Adrenal gland (tissue), 12 donors: ENCODE results near the gene CELSR3. TPM values are rescaled to one million over a fixed set of nuclear protein-coding genes. Genes with fewer than 3 reads are reported as not detected.

Experiments used
- DNase-seq, 7 donors: peaks; one replicate each; pipeline ENCODE4 v3.0.0-alpha.2; 2019 to 2020
- H3K27ac ChIP-seq, 5 donors: fragments of 200-600 bp; sonication (generic) in 4 of 5; 1 replicate in 3 of 5; 2 replicates in 2 of 5; pipeline versions ENCODE4 v1.5.1 to v1.8.0; 2016 to 2020; ENCODE audit warnings: mild to moderate bottlenecking in 1 of 5
- H3K27me3 ChIP-seq: fragments of 200-600 bp; 2 replicates; pipeline ENCODE4 v1.8.0; 2021
- H3K36me3 ChIP-seq, 2 donors: fragments of 200-600 bp; replicated peaks in 1 of 2; 1 replicate in 1 of 2; 2 replicates in 1 of 2; pipeline versions ENCODE4 v1.5.1 to v1.8.0; 2018 to 2022
- H3K4me1 ChIP-seq, 2 donors: fragments of 200-600 bp; replicated peaks in 1 of 2; 1 replicate in 1 of 2; 2 replicates in 1 of 2; pipeline versions ENCODE4 v1.5.1 to v1.8.0; 2018 to 2021
- H3K4me3 ChIP-seq, 4 donors: fragments of 200-600 bp; sonication (generic) in 3 of 4; one replicate each; pipeline ENCODE4 v1.5.1; 2016 to 2018
- H3K9me3 ChIP-seq, 3 donors: fragments of 200-600 bp; sonication (generic) in 1 of 3; replicated peaks in 1 of 3; 1 replicate in 2 of 3; 2 replicates in 1 of 3; pipeline versions ENCODE4 v1.5.1 to v1.8.0; 2016 to 2021
- POLR2A ChIP-seq, 2 donors: fragments of 450-650 bp; IDR thresholded peaks; one replicate each; pipeline ENCODE4 v1.6.1; 2017; ENCODE audit warnings: antibody characterized with exemption in 2 of 2, mild to moderate bottlenecking in 2 of 2, moderate library complexity in 1 of 2
- WGBS, 4 donors: extraction: QIAGEN DNeasy Blood & Tissue Kit in 2 of 4; methylation state at CpG; one replicate each; pipeline versions ENCODE4 v1.1.5 to v1.1.7; 2013 to 2017; 5-methylcytosine and 5-hydroxymethylcytosine counted together
- intact Hi-C, 2 donors: fragments of 100-400 bp; cut with DNase I; formaldehyde crosslinking; loops; one replicate each; pipeline versions ENCODE4 v1.14.1 to v1.15.0; 2022 to 2023
- polyA plus RNA-seq, 3 donors: library from polyadenylated mRNA; stranded (reverse); fragments of 200-250 nt in 2 of 3; fragments of 350-450 nt in 1 of 3; fragmentation: Illumina TruSeq in 1 of 3; extraction: RNeasy Lipid Tissue Mini Kit (QIAGEN cat#74804) in 1 of 3; gene quantifications; one replicate each; pipeline ENCODE4 v1.2.3, GENCODE V29; 2013 to 2014
- total RNA-seq, 9 donors: library from RNA; depleted of rRNA in 4 of 9; stranded (reverse); fragments of >200 nt in 4 of 9; fragments of 120-200 nt in 1 of 9; fragmentation: NEBNext Ultra II Directional in 1 of 9; extraction: Animal tissue kit (Norgen Biotek cat#: 25700) in 1 of 9; gene quantifications; one replicate each; pipeline versions ENCODE4 v1.1.0 to v1.2.4, GENCODE V29; 2013 to 2023
- TF ChIP-seq, protein P1 (sequence below), 6 experiments: fragments of 450-650 bp in 4 of 6; fragments of 200-600 bp in 2 of 6; sonication (generic) in 1 of 6; IDR thresholded peaks; 1 replicate in 5 of 6; 2 replicates in 1 of 6; pipeline versions ENCODE4 v1.5.1 to v1.8.0; 2016 to 2021; ENCODE audit warnings: antibody characterized with exemption in 6 of 6, mild to moderate bottlenecking in 2 of 6, moderate library complexity in 1 of 6
- donor health status: healthy with polysubstance abuse.
- donor health status: Bipolar disorder and iron deficiency.
- donor health status: DM: yes; HTN: yes; CAD: no.
- donor health status: DM: no; HTN: no; CAD: no.
- donor health status: DM: no; HTN: no; CAD: no.
- donor health status: DM: yes; HTN: yes; CAD: no.

Gene CELSR3
- total and polyA plus RNA-seq, 12 donors = 0.78 to 23.5 (median 1.9) TPM

DNA sequence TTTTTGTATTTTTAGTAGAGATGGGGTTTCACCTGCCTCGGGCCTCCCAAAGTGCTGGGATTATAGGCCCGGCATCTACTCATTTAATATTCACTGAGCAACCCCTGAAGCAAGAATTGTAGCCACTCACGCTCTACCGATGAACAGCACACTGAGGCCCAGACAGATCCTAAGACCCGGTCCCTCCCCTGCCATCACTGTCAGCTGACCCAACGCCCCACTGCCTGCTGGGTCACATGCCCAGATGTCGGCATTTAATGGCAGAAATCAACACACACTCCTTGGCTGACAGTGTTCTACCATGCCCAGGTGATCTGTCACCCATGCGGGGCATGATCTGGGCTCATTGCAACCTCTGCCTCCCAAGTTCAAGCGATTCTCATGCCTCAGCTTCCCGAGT, 37.9 kb downstream of the CELSR3 start:
- H3K27ac ChIP-seq = no peak overlapping the region
- WGBS, 4 donors = 92 to 97% (median 93%) methylated on average over 10 of the region's 10 CpGs
- no peaks in the 10 kb centered on the region for H3K9me3 ChIP-seq
- no peak for DNase-seq
- no peak overlapping the region for H3K4me3 ChIP-seq
- TF ChIP-seq, protein P1, sequence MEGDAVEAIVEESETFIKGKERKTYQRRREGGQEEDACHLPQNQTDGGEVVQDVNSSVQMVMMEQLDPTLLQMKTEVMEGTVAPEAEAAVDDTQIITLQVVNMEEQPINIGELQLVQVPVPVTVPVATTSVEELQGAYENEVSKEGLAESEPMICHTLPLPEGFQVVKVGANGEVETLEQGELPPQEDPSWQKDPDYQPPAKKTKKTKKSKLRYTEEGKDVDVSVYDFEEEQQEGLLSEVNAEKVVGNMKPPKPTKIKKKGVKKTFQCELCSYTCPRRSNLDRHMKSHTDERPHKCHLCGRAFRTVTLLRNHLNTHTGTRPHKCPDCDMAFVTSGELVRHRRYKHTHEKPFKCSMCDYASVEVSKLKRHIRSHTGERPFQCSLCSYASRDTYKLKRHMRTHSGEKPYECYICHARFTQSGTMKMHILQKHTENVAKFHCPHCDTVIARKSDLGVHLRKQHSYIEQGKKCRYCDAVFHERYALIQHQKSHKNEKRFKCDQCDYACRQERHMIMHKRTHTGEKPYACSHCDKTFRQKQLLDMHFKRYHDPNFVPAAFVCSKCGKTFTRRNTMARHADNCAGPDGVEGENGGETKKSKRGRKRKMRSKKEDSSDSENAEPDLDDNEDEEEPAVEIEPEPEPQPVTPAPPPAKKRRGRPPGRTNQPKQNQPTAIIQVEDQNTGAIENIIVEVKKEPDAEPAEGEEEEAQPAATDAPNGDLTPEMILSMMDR (IDR thresholded peaks at IDR 0.05) = no peak
- TF ChIP-seq POLR2A (IDR thresholded peaks at IDR 0.05) = no peak
- no peaks in the 10 kb centered on the region for H3K4me1 ChIP-seq
- H3K27me3 ChIP-seq = no peaks in the 10 kb centered on the region
- H3K36me3 ChIP-seq = peaks cover 0 to 24% of the 10 kb centered on the region in 2 donors
- intact Hi-C loops = no loop called here

DNA sequence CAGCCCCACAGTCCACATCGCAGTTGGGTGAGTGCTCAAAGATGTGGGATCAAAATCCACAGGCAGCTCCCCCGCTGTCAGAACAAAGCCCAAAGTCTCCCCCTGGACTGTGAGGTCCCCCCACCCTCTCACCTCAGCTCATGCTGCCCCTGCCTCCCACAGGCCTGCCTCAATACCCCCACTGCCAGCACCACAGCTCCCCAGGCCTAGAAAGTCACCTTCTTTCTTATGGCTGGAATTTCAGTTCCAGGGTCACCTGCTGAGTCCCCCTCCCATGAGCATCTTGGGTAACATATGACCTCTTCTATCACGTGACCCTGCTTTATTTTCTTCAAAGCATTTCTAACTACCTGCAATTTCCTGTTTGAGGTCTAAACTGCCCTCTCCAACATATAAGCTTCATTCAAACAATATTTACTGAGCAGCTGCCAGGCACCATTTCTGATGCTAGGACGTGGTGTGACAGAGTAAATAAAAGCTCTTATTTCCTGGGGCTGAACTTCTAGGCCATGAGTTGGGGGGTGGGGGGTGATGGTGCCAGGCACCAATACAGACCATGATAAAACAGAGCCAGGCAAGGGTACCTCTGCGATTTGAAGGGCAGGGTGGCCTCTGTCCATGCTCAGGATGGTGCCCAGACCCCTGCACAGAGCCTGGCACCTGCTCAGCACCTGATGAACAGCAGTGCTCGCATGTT, 38.7 kb downstream of the CELSR3 start:
- intact Hi-C loops = no loop called here
- 81 to 89% (median 84%) methylated on average over 6 of the region's 6 CpGs for WGBS, 4 donors
- Histone ChIP-seq H3K9me3 (no peaks in the 10 kb centered on the region), H3K27me3 (no peaks in the 10 kb centered on the region), H3K4me1 (no peaks in the 10 kb centered on the region), H3K27ac (no peak overlapping the region), H3K36me3 (peaks cover 0 to 20% of the 10 kb centered on the region in 2 donors), H3K4me3 (no peak overlapping the region)
- TF ChIP-seq POLR2A (IDR thresholded peaks at IDR 0.05) = no peak
- TF ChIP-seq, protein P1 (IDR thresholded peaks at IDR 0.05) = no peak
- no peak for DNase-seq

DNA sequence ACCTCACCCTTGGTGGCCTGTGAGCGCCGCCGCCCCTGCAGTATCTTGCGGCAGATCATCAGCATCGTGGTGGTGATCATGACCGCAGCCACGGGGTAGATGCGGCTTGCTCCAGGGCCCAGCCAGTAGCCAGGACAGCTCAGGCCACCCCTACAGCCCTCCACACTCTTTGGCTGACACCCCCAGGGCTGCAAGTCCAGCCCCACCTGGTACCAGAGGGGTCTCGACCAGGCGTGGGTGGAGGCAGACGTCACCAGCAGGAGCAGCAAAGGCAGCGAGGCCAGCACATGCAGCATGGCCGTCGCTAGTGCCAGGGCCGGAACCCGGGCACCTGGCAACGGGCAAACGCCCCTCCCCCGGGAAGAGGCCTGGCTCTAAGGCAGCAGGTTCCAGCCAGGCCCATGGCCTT, 41.2 kb downstream of the CELSR3 start, which contains the start of gene TMEM89:
TMEM89 (minus strand) TSS at position 309 of the 409 bp plus-strand sequence; CDS start at position 296, 13 bp downstream.
- DNase-seq = no peak
- Histone ChIP-seq H3K4me1 (no peaks in the 10 kb centered on the region), H3K27me3 (no peaks in the 10 kb centered on the region), H3K9me3 (no peaks in the 10 kb centered on the region), H3K27ac (no peak within 1 kb of the TSS), H3K4me3 (no peak within 1 kb of the TSS), H3K36me3 (peaks cover 0 to 5% of the 10 kb centered on the region in 2 donors)
- TF ChIP-seq POLR2A (IDR thresholded peaks at IDR 0.05) = no peak
- TF ChIP-seq, protein P1 (IDR thresholded peaks at IDR 0.05) = no peak
- intact Hi-C loops = no loop called here
- 92 to 98% (median 96%) methylated on average over 7 to 19 of the region's 19 CpGs for WGBS, 4 donors

DNA sequence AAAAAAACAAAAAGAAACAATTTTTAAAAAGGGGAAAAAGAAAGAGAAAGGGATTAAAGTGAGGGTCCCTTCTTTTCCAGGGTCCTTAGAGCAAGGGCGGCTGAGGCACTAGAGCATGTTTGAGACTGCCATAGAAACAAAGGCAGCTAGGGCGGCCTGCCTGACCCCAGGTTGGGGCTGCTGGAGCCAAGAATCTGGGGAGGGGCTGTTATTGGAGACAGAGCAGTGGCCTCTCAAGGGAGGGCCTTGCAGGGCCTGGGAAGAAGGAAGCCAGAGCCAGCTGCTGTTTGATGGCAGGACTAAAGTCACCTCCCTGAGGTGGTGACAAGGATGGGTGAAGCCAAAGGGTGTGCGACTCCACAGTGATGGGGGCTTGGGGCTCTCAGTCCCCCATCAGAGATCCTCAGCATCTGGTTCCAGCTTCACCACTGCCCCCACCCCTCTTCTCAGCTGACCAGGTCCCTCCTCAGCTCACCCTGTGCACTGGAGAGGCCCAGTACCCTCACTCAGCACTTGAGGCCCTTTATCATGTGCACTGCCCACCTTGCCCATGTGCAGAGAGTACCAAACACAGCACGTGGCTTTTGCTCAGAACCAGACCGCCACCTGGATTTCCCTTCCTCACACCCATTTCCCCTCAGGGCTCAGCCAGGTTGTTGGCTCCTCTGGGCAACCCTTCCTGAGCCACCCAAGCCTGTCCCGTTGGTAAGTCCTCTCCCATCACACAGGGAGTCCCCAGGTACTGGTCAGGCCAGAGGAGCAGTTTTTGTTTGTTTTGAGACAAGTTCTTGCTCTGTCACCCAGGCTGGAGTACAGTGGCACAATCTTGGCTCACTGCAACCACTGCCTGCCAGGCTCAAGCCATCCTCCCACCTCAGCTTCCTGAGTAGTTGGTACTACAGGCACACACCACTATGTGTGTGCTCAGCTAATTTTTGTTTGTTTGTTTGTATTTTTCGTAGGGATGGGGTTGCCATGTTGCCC, 42.9 kb downstream of the CELSR3 start:
- TF ChIP-seq, protein P1 (IDR thresholded peaks at IDR 0.05) = no peak
- TF ChIP-seq POLR2A (IDR thresholded peaks at IDR 0.05) = no peak
- intact Hi-C loops = no loop called here
- Histone ChIP-seq H3K27me3 (no peaks in the 10 kb centered on the region), H3K4me3 (no peak overlapping the region), H3K9me3 (no peaks in the 10 kb centered on the region), H3K36me3 (no peaks in the 10 kb centered on the region), H3K4me1 (no peaks in the 10 kb centered on the region), H3K27ac (no peak overlapping the region)
- DNase-seq = no peak
- WGBS, 4 donors = 85 to 89% (median 87%) methylated on average over 7 of the region's 7 CpGs
